Endodermal cell (in vitro differentiated cells): ENCODE results near the gene CSTPP1. TPM values are rescaled to one million over a fixed set of nuclear protein-coding genes. Genes with fewer than 3 reads are reported as not detected.
A peak's percentile ranks its signal among the peaks of the same experiment; 100 is the strongest.

Experiments used
- DNase-seq: peaks from one replicate; pipeline ENCODE4 v3.0.0-alpha.2; 2017
- H3K27ac ChIP-seq: 2 replicates; pipeline ENCODE4 v1.5.1; 2013; ENCODE audit warnings: mild to moderate bottlenecking, low read depth, low read length, moderate library complexity
- H3K27me3 ChIP-seq: 2 replicates; pipeline ENCODE4 v1.6.1; 2013; ENCODE audit warnings: mild to moderate bottlenecking, low read length, moderate library complexity; ENCODE audit not compliant: insufficient read depth, control insufficient read depth, poor library complexity, severe bottlenecking
- H3K36me3 ChIP-seq: 2 replicates; pipeline ENCODE4 v1.7.0; 2013; ENCODE audit warnings: mild to moderate bottlenecking, low read length, moderate library complexity; ENCODE audit not compliant: control insufficient read depth, insufficient read depth
- H3K4me1 ChIP-seq: one replicate; pipeline ENCODE4 v1.7.0; 2013; ENCODE audit warnings: low read length; ENCODE audit not compliant: control insufficient read depth, insufficient read depth
- H3K4me3 ChIP-seq: 2 replicates; pipeline ENCODE4 v1.5.1; 2013; ENCODE audit warnings: mild to moderate bottlenecking, low read length, moderate library complexity
- H3K9ac ChIP-seq: 2 replicates; pipeline ENCODE4 v1.6.1; 2013; ENCODE audit warnings: mild to moderate bottlenecking, low read length, moderate library complexity; ENCODE audit not compliant: poor library complexity, severe bottlenecking; ENCODE audit errors: extremely low read depth
- H3K9me3 ChIP-seq: 2 replicates; pipeline ENCODE4 v1.6.1; 2013; ENCODE audit warnings: mild to moderate bottlenecking, low read length, moderate library complexity; ENCODE audit not compliant: control insufficient read depth
- H3K27ac Mint-ChIP-seq: 2 replicates; pipeline ENCODE4 v1.8.0; 2020; ENCODE audit warnings: mixed read lengths
- H3K27me3 Mint-ChIP-seq: 2 replicates; pipeline ENCODE4 v1.8.0; 2021; ENCODE audit warnings: mild to moderate bottlenecking, mixed read lengths; ENCODE audit not compliant: insufficient read depth
- H3K36me3 Mint-ChIP-seq: 2 replicates; pipeline ENCODE4 v1.8.0; 2020; ENCODE audit warnings: low read depth, mixed read lengths
- H3K4me1 Mint-ChIP-seq: 2 replicates; pipeline ENCODE4 v1.8.0; 2020; ENCODE audit warnings: mixed read lengths
- H3K4me3 Mint-ChIP-seq: 2 replicates; pipeline ENCODE4 v1.8.0; 2020; ENCODE audit warnings: mild to moderate bottlenecking, moderate library complexity, mixed read lengths
- H3K9me3 Mint-ChIP-seq: 2 replicates; pipeline ENCODE4 v1.8.0; 2020; ENCODE audit warnings: mild to moderate bottlenecking, mixed read lengths
- CTCF ChIP-seq: fragments of 200-600 bp; sonication (generic); conservative IDR thresholded peaks from 2 replicates; pipeline ENCODE4 v1.5.0; 2021; ENCODE audit warnings: antibody characterized with exemption, mild to moderate bottlenecking
- WGBS, 2 experiments: methylation state at CpG; one replicate each; pipeline versions ENCODE4 v1.1.5 to v1.1.7; 2013; ENCODE audit warnings: missing lambda C conversion rate in 2 of 2, mixed read lengths in 1 of 2; ENCODE audit not compliant: insufficient coverage in 1 of 2, insufficient read length in 1 of 2; 5-methylcytosine and 5-hydroxymethylcytosine counted together
- total RNA-seq, 2 donors: library from RNA; stranded (reverse); fragmentation: NEBNext Ultra II Directional in 1 of 2; extraction: Animal tissue kit (Norgen Biotek cat#: 25700) in 1 of 2; gene quantifications; 2 replicates in 1 of 2; 3 replicates in 1 of 2; pipeline ENCODE4 v1.2.1, GENCODE V29; 2021

The CSTPP1 gene
- total RNA-seq, 2 donors from 2014 or later: 46.7 to 57.6 TPM

GRCh38 chr11:46972343-46972742, 35.8 kb downstream of the CSTPP1 start:
- 86 to 90% methylated on average over 1 to 2 of the region's 2 CpGs for WGBS, 2 experiments
- Mint-ChIP-seq H3K27me3 (peaks cover 2% of the 10 kb centered on the region), H3K9me3 (no peaks in the 10 kb centered on the region), H3K4me1 (peaks cover 14% of the 10 kb centered on the region), H3K27ac (no peak overlapping the region), H3K36me3 (no peaks in the 10 kb centered on the region), H3K4me3 (no peak overlapping the region)
- H3K9me3 ChIP-seq: no peaks in the 10 kb centered on the region
- no peak for TF ChIP-seq CTCF
- no peak for DNase-seq
- H3K36me3 ChIP-seq: peaks cover 4% of the 10 kb centered on the region
- H3K4me3 ChIP-seq: no peak overlapping the region
- no peak overlapping the region for H3K9ac ChIP-seq
- H3K27ac ChIP-seq: no peak overlapping the region
- H3K27me3 ChIP-seq: no peaks in the 10 kb centered on the region
- peaks cover 7% of the 10 kb centered on the region for H3K4me1 ChIP-seq

- Histone ChIP-seq H3K4me1 (peaks cover 7% of the 10 kb centered on the region), H3K9ac (no peak overlapping the region), H3K27me3 (no peaks in the 10 kb centered on the region), H3K4me3 (no peak overlapping the region), H3K27ac (no peak overlapping the region), H3K9me3 (no peaks in the 10 kb centered on the region), H3K36me3 (peaks cover 4% of the 10 kb centered on the region)
- H3K4me3 Mint-ChIP-seq: no peak overlapping the region
- H3K9me3 Mint-ChIP-seq: no peaks in the 10 kb centered on the region
- no peak for DNase-seq
- H3K27ac Mint-ChIP-seq: no peak overlapping the region
- peaks cover 18% of the 10 kb centered on the region for H3K4me1 Mint-ChIP-seq
- no peak for TF ChIP-seq CTCF
- 98 to 100% methylated on average over 1 to 2 of the region's 2 CpGs for WGBS, 2 experiments
- no peaks in the 10 kb centered on the region for H3K36me3 Mint-ChIP-seq
- H3K27me3 Mint-ChIP-seq: peaks cover 2% of the 10 kb centered on the region
Observed at GRCh38 chr11:46972821-46973220, 36.3 kb downstream of the CSTPP1 start.

- no peak for DNase-seq
- Mint-ChIP-seq H3K27ac (no peak overlapping the region), H3K4me3 (no peak overlapping the region), H3K9me3 (no peaks in the 10 kb centered on the region), H3K4me1 (peaks cover 29% of the 10 kb centered on the region), H3K36me3 (no peaks in the 10 kb centered on the region), H3K27me3 (peaks cover 2% of the 10 kb centered on the region)
- no peaks in the 10 kb centered on the region for H3K9me3 ChIP-seq
- no peaks in the 10 kb centered on the region for H3K27me3 ChIP-seq
- peak overlapping the region; percentile 99 for H3K27ac ChIP-seq
- peaks cover 7% of the 10 kb centered on the region for H3K4me1 ChIP-seq
- peaks cover 4% of the 10 kb centered on the region for H3K36me3 ChIP-seq
- no peak for TF ChIP-seq CTCF
- 73 to 89% methylated on average over 4 of the region's 5 CpGs for WGBS, 2 experiments
- H3K9ac ChIP-seq: no peak overlapping the region
- no peak overlapping the region for H3K4me3 ChIP-seq
Observed at GRCh38 chr11:46976182-46976854, 39.8 kb downstream of the CSTPP1 start.
